SJSA1 (cell line): ENCODE measurements around the gene SP110. TPM values are rescaled to one million over a fixed set of nuclear protein-coding genes. Genes with fewer than 3 reads are reported as not detected.
A peak's percentile ranks its signal among the peaks of the same experiment; 100 is the strongest.

Experiments used
- DNase-seq, 2 experiments: peaks; one replicate each; pipeline ENCODE4 v3.0.0-alpha.2; 2015 to 2020; ENCODE audit warnings: low spot score in 2 of 2, low read depth in 1 of 2
- H3K27ac ChIP-seq: fragments of 250-450 bp; sonication (Bioruptor Pico); 2 replicates; pipeline ENCODE4 v1.5.1; 2020; ENCODE audit warnings: mild to moderate bottlenecking, moderate library complexity
- H3K27me3 ChIP-seq: fragments of 250-450 bp; sonication (Bioruptor Pico); replicated peaks from 2 replicates; pipeline ENCODE4 v1.5.1; 2020; ENCODE audit warnings: mild to moderate bottlenecking, moderate library complexity
- H3K36me3 ChIP-seq: fragments of 250-450 bp; sonication (Bioruptor Pico); 2 replicates; pipeline ENCODE4 v1.5.1; 2020; ENCODE audit warnings: mild to moderate bottlenecking
- H3K4me1 ChIP-seq: fragments of 250-450 bp; sonication (Bioruptor Pico); replicated peaks from 2 replicates; pipeline ENCODE4 v1.6.1; 2021; ENCODE audit warnings: mild to moderate bottlenecking
- H3K4me3 ChIP-seq: fragments of 250-450 bp; sonication (Bioruptor Pico); 2 replicates; pipeline ENCODE4 v1.5.1; 2020; ENCODE audit warnings: mild to moderate bottlenecking
- H3K9me3 ChIP-seq: fragments of 250-450 bp; sonication (Bioruptor Pico); replicated peaks from 2 replicates; pipeline ENCODE4 v1.5.1; 2020; ENCODE audit warnings: mild to moderate bottlenecking
- total RNA-seq: library from RNA; depleted of rRNA; stranded (reverse); fragments of >200 nt; shearing (Covaris generic); gene quantifications from 2 replicates; pipeline ENCODE4 v1.2.3, GENCODE V29; 2014

Gene SP110
- total RNA-seq, 1 experiment from 2014 or later, result 13.1 TPM

DNA sequence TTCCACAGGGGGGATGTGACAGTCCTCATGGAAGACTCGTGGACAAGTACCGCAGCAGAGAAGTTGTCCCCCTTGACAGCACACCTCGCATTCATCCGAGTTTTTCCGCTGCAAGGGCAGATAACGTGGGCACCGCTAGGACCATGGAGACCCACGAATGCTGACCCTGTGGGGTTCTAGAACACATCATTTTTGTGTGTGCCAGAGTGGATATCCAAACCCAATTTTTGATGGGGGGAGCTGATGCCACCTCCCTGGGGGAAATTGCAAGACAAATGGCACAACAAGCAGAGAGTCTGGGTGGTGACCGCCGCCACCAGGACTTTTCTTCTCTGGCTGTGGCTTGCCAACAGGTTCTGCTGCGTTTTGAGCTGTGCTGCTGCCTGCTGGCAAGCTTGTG is 46.9 kb downstream of the SP110 start:
- H3K27me3 ChIP-seq, result no peaks in the 10 kb centered on the region
- no peak overlapping the region for H3K4me3 ChIP-seq
- no peaks in the 10 kb centered on the region; the same call in 1 of the 2 replicates for H3K36me3 ChIP-seq
- DNase-seq, result no peak
- no peak overlapping the region for H3K27ac ChIP-seq
- no peaks in the 10 kb centered on the region for H3K4me1 ChIP-seq
- no peaks in the 10 kb centered on the region for H3K9me3 ChIP-seq

DNA sequence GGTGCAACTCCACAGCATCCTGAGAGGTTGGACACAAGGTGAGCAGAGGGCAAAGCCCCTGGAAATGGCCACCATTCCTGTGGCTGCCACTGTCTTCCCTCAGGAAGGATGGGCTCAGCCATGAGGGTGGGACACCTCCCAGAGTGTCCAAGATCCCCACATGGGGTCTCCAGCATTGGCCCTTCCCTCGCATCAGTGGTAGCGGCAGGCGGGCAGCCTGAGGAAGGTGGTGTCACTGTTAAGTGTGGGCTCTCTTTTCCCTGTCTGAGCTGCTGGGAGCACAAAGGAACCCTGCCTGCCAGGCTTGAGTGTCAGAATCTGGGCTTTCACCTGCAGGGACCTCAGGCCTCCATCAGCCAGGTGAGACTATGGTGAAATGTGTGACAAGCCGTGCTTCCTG is 47.6 kb downstream of the SP110 start:
- Histone ChIP-seq H3K4me1 (no peaks in the 10 kb centered on the region), H3K36me3 (no peaks in the 10 kb centered on the region), H3K27ac (no peak overlapping the region), H3K4me3 (no peak overlapping the region), H3K27me3 (no peaks in the 10 kb centered on the region), H3K9me3 (no peaks in the 10 kb centered on the region)
- DNase-seq, result no peak

DNA sequence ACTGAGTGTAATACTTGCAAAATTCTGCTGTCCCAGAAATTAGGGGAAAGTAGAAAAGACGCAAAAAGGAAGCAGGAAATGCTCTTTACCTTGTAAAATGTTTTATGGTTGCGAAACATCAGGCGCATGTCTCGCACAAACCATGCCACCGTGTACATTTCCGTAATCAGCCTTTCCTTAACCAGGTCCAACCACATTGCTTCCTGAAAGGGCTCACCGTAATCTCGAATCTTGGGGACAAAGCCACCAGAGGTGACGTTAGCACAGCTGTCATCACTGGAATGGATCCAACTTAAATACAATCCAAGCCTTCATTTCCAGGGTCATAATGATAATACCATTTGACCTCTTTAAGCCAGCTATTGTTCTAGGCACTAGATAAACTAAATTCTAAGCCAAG is 49.3 kb downstream of the SP110 start:
- no peak for DNase-seq
- Histone ChIP-seq H3K4me3 (no peak overlapping the region), H3K36me3 (no peaks in the 10 kb centered on the region), H3K4me1 (no peaks in the 10 kb centered on the region), H3K27ac (no peak overlapping the region), H3K27me3 (no peaks in the 10 kb centered on the region), H3K9me3 (no peaks in the 10 kb centered on the region)

DNA sequence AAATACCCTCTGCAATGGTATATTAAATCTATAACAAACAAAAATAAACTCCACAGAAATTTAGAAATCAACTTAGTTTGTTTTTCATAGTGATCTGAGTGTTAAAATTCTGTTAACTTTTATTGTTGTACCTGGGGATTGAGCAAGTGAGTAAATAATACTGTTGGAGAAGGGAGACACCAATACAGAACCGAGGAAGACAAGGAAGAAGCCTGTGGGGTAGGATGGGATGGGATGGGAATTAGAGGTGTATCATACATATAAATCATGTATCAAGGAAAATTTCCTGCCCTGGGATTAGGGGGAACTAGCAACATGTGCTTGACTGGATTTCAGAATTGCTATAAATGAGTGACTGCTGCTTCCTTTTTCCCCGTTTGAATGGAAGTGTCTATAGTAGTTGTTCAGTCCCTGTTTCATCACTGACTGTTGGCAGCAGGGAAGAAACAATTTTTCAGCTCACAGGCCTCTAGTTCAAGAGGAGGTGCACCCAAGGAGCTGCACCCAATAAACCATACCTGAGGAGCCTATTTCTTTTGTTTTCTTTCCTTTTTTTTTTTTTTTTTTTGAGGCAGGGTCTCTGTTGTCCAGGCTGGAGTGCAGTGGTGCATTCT is 53.1 kb downstream of the SP110 start:
- Histone ChIP-seq H3K36me3 (no peaks in the 10 kb centered on the region), H3K27ac (no peak overlapping the region), H3K9me3 (no peaks in the 10 kb centered on the region), H3K4me1 (no peaks in the 10 kb centered on the region), H3K27me3 (no peaks in the 10 kb centered on the region), H3K4me3 (no peak overlapping the region)
- no peak for DNase-seq

DNA sequence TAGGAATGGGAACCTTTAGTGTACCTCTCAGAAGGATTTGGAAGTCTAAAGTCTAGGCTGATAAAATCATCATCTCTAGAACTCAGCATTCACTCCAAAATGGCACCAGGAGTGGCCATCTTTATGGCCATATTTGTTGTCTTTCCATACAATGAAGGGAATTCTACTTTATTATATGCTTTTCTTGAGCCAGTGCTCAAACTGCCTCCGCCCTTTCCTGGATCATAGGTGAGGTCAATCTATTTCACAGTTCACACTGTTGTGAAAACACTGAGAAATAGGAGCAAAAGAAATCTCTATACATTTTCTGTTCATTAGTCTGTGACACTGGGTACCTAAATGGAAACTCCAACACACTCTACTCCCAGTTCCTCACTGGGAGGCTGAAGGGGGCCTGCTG is 55.6 kb downstream of the SP110 start:
- no peak for DNase-seq
- H3K4me3 ChIP-seq, result no peak overlapping the region
- H3K9me3 ChIP-seq, result no peaks in the 10 kb centered on the region
- no peak overlapping the region for H3K27ac ChIP-seq
- no peaks in the 10 kb centered on the region for H3K36me3 ChIP-seq
- H3K4me1 ChIP-seq, result no peaks in the 10 kb centered on the region
- no peaks in the 10 kb centered on the region for H3K27me3 ChIP-seq

DNA sequence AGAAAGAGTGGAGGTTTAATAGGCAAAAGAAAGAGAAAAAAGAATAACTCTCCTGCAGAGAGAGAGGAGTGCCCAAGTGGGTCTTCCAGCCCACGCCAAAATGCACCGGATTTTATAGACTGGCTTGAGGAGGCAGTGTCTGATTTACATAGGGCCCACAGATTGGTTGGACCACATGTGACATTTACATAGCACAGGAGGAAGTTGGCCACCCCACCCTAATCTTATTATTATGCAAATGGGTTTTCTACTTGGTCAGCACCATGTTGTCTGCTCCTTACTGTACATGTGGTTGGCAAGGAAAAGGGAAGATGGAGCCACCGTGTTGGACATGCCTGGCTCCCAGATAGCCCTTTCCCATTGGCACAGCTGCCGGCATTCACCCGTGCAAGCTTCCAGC is 56.8 kb downstream of the SP110 start:
- no peaks in the 10 kb centered on the region for H3K36me3 ChIP-seq

DNA sequence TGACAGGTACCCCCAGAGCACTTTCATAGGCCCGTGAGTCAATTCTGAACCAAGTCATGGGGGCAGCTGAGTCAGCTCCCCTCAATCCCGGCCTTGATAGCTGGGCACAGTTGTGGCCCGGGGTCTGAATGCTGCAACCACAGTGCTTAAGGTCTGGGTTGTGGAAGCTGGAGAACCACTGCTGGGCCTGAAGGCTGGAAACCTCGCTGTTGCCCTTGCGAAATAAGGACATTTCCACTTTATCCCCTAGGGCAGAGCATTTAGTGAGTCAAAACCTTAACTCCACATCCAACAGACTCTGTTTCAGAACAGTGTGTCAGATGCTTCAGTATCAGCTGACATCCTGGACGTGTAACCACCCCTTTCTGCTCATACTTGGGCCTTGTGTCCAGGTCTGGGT is 58.6 kb downstream of the SP110 start:
- no peaks in the 10 kb centered on the region for H3K27me3 ChIP-seq
- H3K36me3 ChIP-seq, result no peaks in the 10 kb centered on the region
- H3K4me1 ChIP-seq, result no peaks in the 10 kb centered on the region
- no peak overlapping the region for H3K27ac ChIP-seq
- no peak for DNase-seq
- no peaks in the 10 kb centered on the region for H3K9me3 ChIP-seq
- no peak overlapping the region for H3K4me3 ChIP-seq

More for the DNA sequence above, 56.8 kb downstream of the SP110 start:
- no peak overlapping the region for H3K4me3 ChIP-seq
- H3K9me3 ChIP-seq, result no peaks in the 10 kb centered on the region
- DNase-seq, result no peak
- no peak overlapping the region for H3K27ac ChIP-seq
- H3K27me3 ChIP-seq, result no peaks in the 10 kb centered on the region
- H3K4me1 ChIP-seq, result no peaks in the 10 kb centered on the region

DNA sequence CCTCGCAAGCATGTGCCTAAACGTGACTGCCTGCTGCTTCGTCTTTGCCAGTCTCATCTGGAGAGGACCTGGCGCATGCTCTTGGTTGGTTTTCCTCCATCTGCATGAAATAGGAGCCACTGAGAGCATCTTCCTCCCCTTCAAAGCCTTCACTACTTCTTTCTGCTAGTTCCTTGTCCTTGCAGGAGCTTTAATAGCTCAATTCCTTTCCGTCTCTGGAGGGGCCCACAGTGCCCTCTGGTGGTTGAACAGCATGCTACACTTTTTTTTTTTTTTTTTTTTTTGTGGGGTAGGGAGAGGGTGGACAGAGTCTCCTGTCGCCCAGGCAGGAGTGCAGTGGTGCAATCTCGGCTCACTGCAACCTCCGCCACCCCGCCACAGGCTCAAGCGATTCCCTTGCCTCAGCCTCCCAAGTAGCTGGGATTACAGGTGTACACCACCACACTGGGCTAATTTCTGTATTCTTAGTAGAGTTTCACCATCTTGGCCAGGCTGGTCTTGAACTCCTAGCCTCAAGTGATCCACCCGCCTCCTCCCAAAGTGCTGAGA is 59.6 kb downstream of the SP110 start:
- H3K36me3 ChIP-seq, result no peaks in the 10 kb centered on the region
- H3K27me3 ChIP-seq, result no peaks in the 10 kb centered on the region
- H3K4me3 ChIP-seq, result no peak overlapping the region
- peak in 1 of 2 experiments; percentile 77 for DNase-seq
- H3K4me1 ChIP-seq, result no peaks in the 10 kb centered on the region
- H3K9me3 ChIP-seq, result no peaks in the 10 kb centered on the region
- no peak overlapping the region for H3K27ac ChIP-seq

DNA sequence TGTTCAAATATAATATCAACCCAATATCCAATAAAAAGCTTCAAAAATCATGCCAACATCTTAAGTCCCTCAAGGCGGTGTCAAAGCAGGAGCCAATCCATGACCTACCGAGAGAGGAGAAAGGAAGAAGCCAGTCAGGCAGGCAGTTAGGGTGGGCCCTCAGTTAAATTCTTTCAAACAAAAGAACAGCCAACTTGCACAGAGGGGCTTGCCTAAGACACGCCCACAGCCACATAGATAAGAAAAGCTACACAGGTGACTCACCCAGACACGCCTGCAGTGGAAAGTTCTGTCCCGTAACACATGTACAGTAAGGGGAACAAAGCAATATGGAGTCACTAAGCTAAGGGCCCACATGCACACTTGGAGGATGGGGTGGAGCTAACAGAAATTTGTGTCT is 61.3 kb downstream of the SP110 start:
- no peaks in the 10 kb centered on the region for H3K4me1 ChIP-seq
- H3K4me3 ChIP-seq, result no peak overlapping the region
- no peaks in the 10 kb centered on the region for H3K27me3 ChIP-seq
- H3K36me3 ChIP-seq, result no peaks in the 10 kb centered on the region
- no peak overlapping the region for H3K27ac ChIP-seq
- no peak for DNase-seq
- H3K9me3 ChIP-seq, result no peaks in the 10 kb centered on the region

DNA sequence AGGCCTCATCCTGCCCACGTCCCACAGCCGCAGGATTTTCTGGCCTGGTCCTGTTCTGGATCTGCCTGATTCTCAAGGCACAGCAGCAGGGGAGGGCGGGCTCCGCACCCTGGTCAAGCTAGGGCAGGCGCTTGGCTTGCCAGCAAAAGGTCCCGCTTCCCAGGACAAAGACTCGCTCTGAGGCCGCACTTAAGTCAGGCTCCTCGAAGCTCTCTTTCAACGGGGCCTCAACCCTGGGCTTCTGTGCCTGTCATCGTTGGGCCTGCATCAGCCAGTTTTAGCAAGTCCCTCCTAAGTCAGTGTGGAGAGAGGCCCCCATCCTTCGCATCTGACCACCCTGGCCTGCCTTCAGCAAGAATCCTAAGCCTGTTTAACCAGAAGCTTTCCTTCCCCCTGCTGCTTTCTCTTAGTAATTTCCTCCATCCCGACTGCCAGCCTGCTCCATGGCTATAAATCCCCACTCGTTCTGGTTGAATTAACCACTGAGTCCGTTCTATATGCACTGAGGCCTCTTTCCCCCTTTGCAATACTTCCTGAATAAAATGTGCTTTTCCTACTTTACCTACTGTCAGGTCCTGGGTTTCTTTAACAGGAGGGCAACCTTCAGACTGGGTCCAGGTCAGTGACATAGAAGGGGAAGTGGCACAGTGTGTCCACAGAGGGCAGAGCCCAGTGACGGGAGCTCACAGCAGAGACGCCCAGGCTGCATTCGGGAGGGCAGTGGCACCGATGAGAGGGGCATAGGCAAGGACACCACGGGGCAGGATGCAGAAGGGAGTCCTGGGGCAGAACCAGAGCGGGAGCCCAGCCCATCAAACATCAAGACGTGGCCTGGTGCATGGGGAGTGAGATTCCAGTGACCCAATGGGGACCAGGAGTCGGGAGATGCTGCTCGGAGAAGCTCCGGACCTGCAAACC is 62.7 kb downstream of the SP110 start:
- Histone ChIP-seq H3K4me1 (no peaks in the 10 kb centered on the region), H3K27me3 (no peaks in the 10 kb centered on the region), H3K36me3 (no peaks in the 10 kb centered on the region), H3K9me3 (no peaks in the 10 kb centered on the region), H3K27ac (no peak overlapping the region), H3K4me3 (no peak overlapping the region)
- DNase-seq, result no peak

DNA sequence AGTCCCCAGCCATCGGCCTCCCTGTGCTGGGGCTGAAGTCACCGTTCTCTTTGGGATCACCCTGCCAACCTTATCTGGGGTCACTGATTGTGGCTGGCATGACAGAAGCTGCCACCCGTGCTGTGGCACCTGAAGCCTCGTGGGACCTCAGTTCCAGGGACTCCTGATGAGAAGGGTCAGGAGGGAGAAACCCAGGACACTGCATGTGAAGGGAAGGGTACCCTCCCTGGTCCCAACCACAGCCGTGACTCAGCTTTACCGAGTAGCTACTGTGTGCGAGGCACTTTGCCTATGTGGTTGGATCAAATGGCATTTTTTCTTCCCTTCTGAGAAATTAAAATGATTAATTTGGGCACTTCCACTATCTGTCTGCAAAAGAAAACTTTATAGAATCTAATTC is 64.4 kb downstream of the SP110 start:
- H3K27ac ChIP-seq, result no peak overlapping the region
- no peaks in the 10 kb centered on the region for H3K27me3 ChIP-seq
- no peak for DNase-seq
- no peak overlapping the region for H3K4me3 ChIP-seq
- no peaks in the 10 kb centered on the region for H3K9me3 ChIP-seq
- no peaks in the 10 kb centered on the region for H3K36me3 ChIP-seq
- no peaks in the 10 kb centered on the region for H3K4me1 ChIP-seq

DNA sequence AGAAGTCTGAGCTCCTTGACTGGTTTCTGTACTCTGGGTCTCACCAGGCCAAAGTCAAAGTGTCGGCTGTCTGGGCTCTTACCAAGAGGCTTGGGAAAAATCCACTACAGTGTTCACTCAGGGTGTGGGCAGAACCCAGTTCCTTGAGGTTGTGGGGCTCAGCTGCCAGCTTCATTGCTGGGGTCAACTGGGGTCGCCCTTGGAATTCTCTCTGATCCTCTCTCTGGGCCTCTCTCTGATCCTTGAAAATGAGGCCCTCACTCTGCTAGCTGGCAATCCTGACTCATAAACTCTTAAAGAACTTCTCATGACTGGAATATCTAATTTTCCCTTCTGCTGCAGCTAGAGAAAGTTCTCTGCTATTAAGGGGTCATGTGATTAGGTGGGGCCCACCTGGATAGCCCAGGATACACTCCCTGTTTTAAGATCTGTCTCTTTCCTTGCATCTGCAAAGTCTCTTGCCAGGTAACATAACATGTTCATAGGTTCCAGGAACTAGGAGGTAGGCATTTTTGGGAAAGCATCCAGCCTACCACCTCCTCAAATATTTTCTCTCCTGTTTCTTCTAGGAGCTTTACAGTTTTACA is 66.3 kb downstream of the SP110 start:
- Histone ChIP-seq H3K27me3 (no peaks in the 10 kb centered on the region), H3K4me1 (no peaks in the 10 kb centered on the region), H3K4me3 (no peak overlapping the region), H3K36me3 (no peaks in the 10 kb centered on the region), H3K9me3 (no peaks in the 10 kb centered on the region), H3K27ac (no peak overlapping the region)
- DNase-seq, result no peak

DNA sequence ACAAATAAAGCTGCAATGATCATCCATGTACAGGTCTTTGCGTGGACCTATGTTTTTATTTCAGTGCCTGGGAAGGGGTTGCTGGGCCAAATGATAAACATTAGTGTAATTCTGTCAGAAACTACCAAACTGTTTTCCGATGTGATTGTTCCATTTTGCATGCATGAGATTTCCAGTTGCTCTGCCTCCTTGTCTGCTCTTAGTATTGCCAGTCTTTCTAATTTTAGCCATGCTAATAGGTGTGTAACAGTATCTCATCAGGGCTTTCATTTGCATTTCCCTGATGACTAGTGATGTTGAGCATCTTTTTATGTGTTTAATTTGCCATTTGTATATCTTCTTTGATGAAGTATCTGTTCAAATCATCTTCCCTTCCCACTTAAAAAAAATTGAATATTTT is 67.5 kb downstream of the SP110 start:
- DNase-seq, result no peak
- H3K9me3 ChIP-seq, result no peaks in the 10 kb centered on the region
- no peaks in the 10 kb centered on the region for H3K4me1 ChIP-seq
- no peaks in the 10 kb centered on the region for H3K27me3 ChIP-seq
- H3K27ac ChIP-seq, result no peak overlapping the region
- H3K4me3 ChIP-seq, result no peak overlapping the region
- no peaks in the 10 kb centered on the region for H3K36me3 ChIP-seq

DNA sequence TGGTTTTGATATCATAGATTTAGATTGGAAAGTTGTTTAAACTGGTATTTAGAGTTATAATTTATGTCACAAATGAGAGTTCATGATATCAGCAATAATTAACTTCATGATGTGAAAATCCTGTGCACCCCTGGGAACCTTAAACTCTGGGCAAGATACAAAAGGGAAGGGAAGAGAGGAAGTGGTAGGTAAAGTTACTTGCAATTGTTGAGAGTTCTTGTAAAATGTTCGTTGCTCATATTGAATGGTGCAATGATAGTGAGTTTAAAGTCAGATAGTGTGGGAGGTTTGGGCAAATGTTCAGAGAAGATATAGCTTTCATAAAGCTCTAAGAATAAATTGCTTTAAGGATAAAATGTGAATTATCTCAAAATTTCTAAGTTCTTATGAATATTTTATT is 75.4 kb downstream of the SP110 start:
- Histone ChIP-seq H3K9me3 (no peaks in the 10 kb centered on the region), H3K4me1 (no peaks in the 10 kb centered on the region), H3K27me3 (no peaks in the 10 kb centered on the region), H3K36me3 (no peaks in the 10 kb centered on the region), H3K4me3 (no peak overlapping the region), H3K27ac (no peak overlapping the region)
- no peak for DNase-seq
